HCT116 (cell line): Measurements from ENCODE around the gene ABCC1. TPM values are rescaled to one million over a fixed set of nuclear protein-coding genes. Genes with fewer than 3 reads are reported as not detected.
"Not testable (repeated sequence)": the region's sequence is repeated elsewhere in the genome, so short reads cannot be mapped to it uniquely, and the experiment has no call there.

Experiments used
- ATAC-seq: fragments of 200-7000 bp; cut with Tn5 transposase; 2 replicates; pipeline ENCODE4 v1.9.1; 2020; ENCODE audit warnings: mild to moderate bottlenecking, moderate library complexity
- BruUV-seq: library from RNA; stranded (reverse); fragments of 400-500 nt; replicated peaks from 2 replicates; lab custom pipeline; 2021; lab: Mats Ljungman, UMichigan
- CTCF ChIA-PET: fragments of 300-600 bp; sonication (Branson Sonifier 250); formaldehyde crosslinking; loops from one replicate; lab custom pipeline; 2021; ENCODE audit warnings: antibody characterized with exemption; lab: Charles Lee
- POLR2A ChIA-PET: fragments of 300-600, 350-600 bp; sonication (Branson Sonifier 250); formaldehyde crosslinking; loops from one replicate; lab custom pipeline; 2021; ENCODE audit warnings: antibody characterized with exemption; lab: Charles Lee
- RAD21 ChIA-PET, 2 experiments: fragments of 300-600 bp; sonication (Branson Sonifier 250); formaldehyde crosslinking; loops; one replicate each; lab custom pipeline; 2023; ENCODE audit warnings: low total read pairs in 2 of 2; ENCODE audit not compliant: uncharacterized antibody in 2 of 2, unreplicated experiment in 2 of 2, low non-redundant PET in 1 of 2; lab: Charles Lee
- DNase-seq: peaks from one replicate; pipeline ENCODE4 v3.0.0-alpha.2; 2010; ENCODE audit warnings: low read depth, low spot score
- H2AFZ ChIP-seq: fragments of 200-600 bp; shearing (Covaris generic), sonication (generic); 2 replicates; pipeline ENCODE4 v1.6.1; 2017; ENCODE audit warnings: low read depth, mixed run types, mixed read lengths, antibody characterized with exemption, low read length; ENCODE audit not compliant: poor library complexity, severe bottlenecking
- H3K27ac ChIP-seq: 2 replicates; pipeline ENCODE4 v1.5.1; 2012; ENCODE audit warnings: low read depth, low read length
- H3K27me3 ChIP-seq: fragments of 200-600 bp; sonication (generic); 2 replicates; pipeline ENCODE4 v1.6.1; 2016; ENCODE audit warnings: mixed run types, low read length, mixed read lengths; ENCODE audit not compliant: insufficient read depth
- H3K36me3 ChIP-seq, 2 experiments: fragments of 200-500 bp in 1 of 2; fragments of 200-600 bp in 1 of 2; sonication (Bioruptor generic) in 1 of 2; sonication (generic) in 1 of 2; 2 replicates each; pipeline versions ENCODE4 v1.5.1 to v1.6.1; 2014 to 2016; ENCODE audit warnings: low read length in 2 of 2, inconsistent platforms in 1 of 2, mixed read lengths in 1 of 2, mixed run types in 1 of 2; ENCODE audit not compliant: insufficient read depth in 2 of 2, control insufficient read depth in 1 of 2
- H3K4me1 ChIP-seq, 2 experiments: fragments of 200-600 bp in 1 of 2; sonication (generic) in 1 of 2; 2 replicates each; pipeline versions ENCODE4 v1.5.1 to v1.6.1; 2012 to 2017; ENCODE audit warnings: low read length in 2 of 2, inconsistent platforms in 1 of 2, mild to moderate bottlenecking in 1 of 2, mixed read lengths in 1 of 2, mixed run types in 1 of 2, moderate library complexity in 1 of 2; ENCODE audit not compliant: insufficient read depth in 2 of 2, control insufficient read depth in 1 of 2
- H3K4me2 ChIP-seq: fragments of 200-600 bp; sonication (generic); 2 replicates; pipeline ENCODE4 v1.6.1; 2017; ENCODE audit warnings: mixed run types, low read length, mixed read lengths
- H3K4me3 ChIP-seq, 2 experiments: fragments of 200-600 bp in 1 of 2; sonication (generic) in 1 of 2; replicated peaks in 1 of 2; 2 replicates each; pipeline ENCODE4 v1.5.1; 2011 to 2016; ENCODE audit warnings: low read length in 2 of 2, control low read depth in 1 of 2, low read depth in 1 of 2, mild to moderate bottlenecking in 1 of 2, mixed read lengths in 1 of 2, mixed run types in 1 of 2
- H3K79me2 ChIP-seq: fragments of 200-600 bp; sonication (generic); 2 replicates; pipeline ENCODE4 v1.6.1; 2017; ENCODE audit warnings: mild to moderate bottlenecking, mixed run types, low read length, moderate library complexity, mixed read lengths; ENCODE audit not compliant: insufficient read depth
- H3K9ac ChIP-seq: fragments of 200-600 bp; sonication (generic); 2 replicates; pipeline ENCODE4 v1.6.1; 2016; ENCODE audit warnings: low read length, mixed read lengths
- H3K9me2 ChIP-seq: fragments of 200-600 bp; sonication (generic), shearing (Covaris generic); 2 replicates; pipeline ENCODE4 v1.6.1; 2017; ENCODE audit warnings: mixed run types, mild to moderate bottlenecking, moderate library complexity; ENCODE audit not compliant: insufficient read depth
- H3K9me3 ChIP-seq, 2 experiments: fragments of 200-500 bp in 1 of 2; fragments of 200-600 bp in 1 of 2; sonication (Bioruptor generic) in 1 of 2; sonication (generic) in 1 of 2; 2 replicates each; pipeline ENCODE4 v1.6.1; 2014 to 2017; ENCODE audit warnings: low read length in 2 of 2, mixed read lengths in 2 of 2, inconsistent platforms in 1 of 2, low read depth in 1 of 2, mild to moderate bottlenecking in 1 of 2, mixed run types in 1 of 2, moderate library complexity in 1 of 2; ENCODE audit not compliant: control insufficient read depth in 1 of 2, insufficient read depth in 1 of 2
- H4K20me1 ChIP-seq: fragments of 200-600 bp; sonication (generic), shearing (Covaris generic); 2 replicates; pipeline ENCODE4 v1.6.1; 2017; ENCODE audit warnings: mixed run types, mild to moderate bottlenecking, moderate library complexity; ENCODE audit not compliant: insufficient read depth
- EZH2 ChIP-seq: fragments of 200-600 bp; sonication (generic); IDR thresholded peaks from 2 replicates; pipeline ENCODE4 v1.6.1; 2017; ENCODE audit warnings: antibody characterized with exemption, mixed run types
- SIN3A ChIP-seq: IDR thresholded peaks from 2 replicates; pipeline ENCODE4 v1.6.1; 2012; ENCODE audit warnings: low read depth
- SP1 ChIP-seq: IDR thresholded peaks from 2 replicates; pipeline ENCODE4 v1.6.1; 2012; ENCODE audit warnings: low read depth
- intact Hi-C: fragments of 100-400 bp; cut with micrococcal nuclease; formaldehyde crosslinking; loops from 2 replicates; pipeline ENCODE4 v1.10.0; 2022
- total RNA-seq: library from RNA; stranded (reverse); gene quantifications from one replicate; pipeline ENCODE4 v1.2.1, GENCODE V29; 2021; ENCODE audit not compliant: unreplicated experiment

Gene ABCC1
- total RNA-seq, 1 experiment from 2014 or later: 61.9 TPM

DNA sequence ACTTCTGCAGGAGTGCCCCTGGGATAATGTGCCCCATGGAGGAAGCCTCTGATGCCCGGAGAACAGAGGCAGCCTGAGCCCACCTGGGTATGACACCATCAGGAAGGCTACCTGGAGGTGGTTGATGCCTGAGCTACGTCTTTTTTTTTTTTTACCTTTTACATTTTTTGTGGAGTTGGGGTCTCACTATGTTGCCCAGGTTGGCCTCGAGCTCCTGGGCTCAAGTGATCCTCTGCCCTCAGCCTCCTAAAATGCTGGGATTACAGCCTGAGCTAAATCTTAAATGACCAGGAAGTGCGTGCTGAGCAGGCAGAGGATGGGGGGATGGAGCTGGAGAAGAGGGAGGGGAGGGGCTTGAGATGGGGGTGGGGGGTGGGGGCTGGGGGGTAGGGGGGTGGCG, 241.1 kb downstream of the ABCC1 start:
- H3K9me3 ChIP-seq: no peaks in the 10 kb centered on the region
- CTCF ChIA-PET: no interaction called here
- POLR2A ChIA-PET: no interaction called here
- no peaks in the 10 kb centered on the region for H3K27me3 ChIP-seq
- intact Hi-C loops: loop anchor here (5.0 kb wide), 1 partner anchor 423 kb away; no protein-coding TSS in a partner anchor
- no peak overlapping the region for H3K9ac ChIP-seq
- BruUV-seq: no TSS peak
- no peak overlapping the region for H2AFZ ChIP-seq
- no peaks in the 10 kb centered on the region for H3K9me2 ChIP-seq
- DNase-seq: no peak
- H3K4me1 ChIP-seq: peaks cover 0 to 6% of the 10 kb centered on the region in 2 experiments; a peak in 2 of 4 replicates
- no peak overlapping the region for H3K4me3 ChIP-seq
- H3K79me2 ChIP-seq: no peaks in the 10 kb centered on the region
- H3K36me3 ChIP-seq: no peaks in the 10 kb centered on the region
- RAD21 ChIA-PET: no interaction called here
- H3K27ac ChIP-seq: no peak overlapping the region
- TF ChIP-seq SIN3A (no peak), EZH2 (no peak), SP1 (no peak)
- no peak for ATAC-seq
- no peaks in the 10 kb centered on the region for H4K20me1 ChIP-seq
- H3K4me2 ChIP-seq: no peak overlapping the region

DNA sequence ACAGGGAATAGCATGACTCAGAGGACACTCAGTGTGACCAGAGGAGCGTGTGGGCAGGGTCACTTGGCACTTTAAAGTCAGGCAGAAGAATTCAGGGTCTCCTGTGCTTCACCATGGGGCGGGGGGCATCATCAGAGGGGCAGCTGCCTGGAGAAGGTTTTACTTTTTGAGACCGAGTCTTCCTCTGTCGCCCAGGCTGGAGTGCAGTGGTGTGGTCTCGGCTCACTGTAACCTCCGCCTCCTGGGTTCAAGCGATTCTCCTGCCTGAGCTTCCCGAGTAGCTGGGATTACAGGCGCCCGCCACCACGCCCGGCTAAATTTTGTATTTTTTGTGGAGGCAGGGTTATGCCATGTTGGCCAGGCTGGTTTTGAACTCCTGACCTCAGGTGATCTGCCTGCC, 241.6 kb downstream of the ABCC1 start:
- POLR2A ChIA-PET, H4K20me1 ChIP-seq, H3K4me3 ChIP-seq, H3K4me1 ChIP-seq, H3K4me2 ChIP-seq, H2AFZ ChIP-seq, DNase-seq, H3K27me3 ChIP-seq, ATAC-seq, H3K9ac ChIP-seq, H3K36me3 ChIP-seq, CTCF ChIA-PET, H3K9me2 ChIP-seq, RAD21 ChIA-PET, BruUV-seq, H3K79me2 ChIP-seq, H3K27ac ChIP-seq, H3K9me3 ChIP-seq: not testable (repeated sequence)
- intact Hi-C loops: loop anchor here (5.0 kb wide), 1 partner anchor 424 kb away; no protein-coding TSS in a partner anchor
